ENCODE results near the gene ZMIZ2. TPM values are rescaled to one million over a fixed set of nuclear protein-coding genes. Genes with fewer than 3 reads are reported as not detected.

Gene ZMIZ2
- total RNA-seq, 1 experiment from 2014 or later: 269 TPM

DNA sequence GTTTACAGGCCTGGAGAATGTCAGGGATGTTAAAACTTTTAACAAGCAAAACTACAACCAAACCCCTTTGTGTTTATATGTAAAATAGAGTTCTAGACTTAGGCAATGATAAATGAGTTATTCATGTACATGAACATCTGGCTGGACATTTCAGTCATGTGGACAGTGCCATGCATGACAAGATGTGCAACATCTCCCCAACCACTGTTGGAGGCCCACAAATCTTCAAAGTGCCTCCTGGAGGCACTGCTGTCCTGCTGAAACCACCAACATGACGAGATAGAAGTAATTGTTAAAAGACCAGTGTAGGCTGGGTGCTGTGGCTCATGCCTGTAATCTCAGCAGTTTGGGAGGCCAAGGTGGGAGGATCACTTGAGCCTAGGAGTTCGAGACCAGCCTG lies 66.3 kb downstream of the ZMIZ2 start:
- DNase-seq: no peak
- BruUV-seq (replicated peaks): no TSS peak
- H3K4me1 Mint-ChIP-seq (ENCODE audit: low read depth, unreplicated experiment): no peaks in the 10 kb centered on the region
- H3K36me3 Mint-ChIP-seq (ENCODE audit: insufficient read depth, unreplicated experiment): no peaks in the 10 kb centered on the region
- intact Hi-C loops (cut with micrococcal nuclease; ENCODE audit: unreplicated experiment): no loop called here
- TF ChIP-seq, protein P1, sequence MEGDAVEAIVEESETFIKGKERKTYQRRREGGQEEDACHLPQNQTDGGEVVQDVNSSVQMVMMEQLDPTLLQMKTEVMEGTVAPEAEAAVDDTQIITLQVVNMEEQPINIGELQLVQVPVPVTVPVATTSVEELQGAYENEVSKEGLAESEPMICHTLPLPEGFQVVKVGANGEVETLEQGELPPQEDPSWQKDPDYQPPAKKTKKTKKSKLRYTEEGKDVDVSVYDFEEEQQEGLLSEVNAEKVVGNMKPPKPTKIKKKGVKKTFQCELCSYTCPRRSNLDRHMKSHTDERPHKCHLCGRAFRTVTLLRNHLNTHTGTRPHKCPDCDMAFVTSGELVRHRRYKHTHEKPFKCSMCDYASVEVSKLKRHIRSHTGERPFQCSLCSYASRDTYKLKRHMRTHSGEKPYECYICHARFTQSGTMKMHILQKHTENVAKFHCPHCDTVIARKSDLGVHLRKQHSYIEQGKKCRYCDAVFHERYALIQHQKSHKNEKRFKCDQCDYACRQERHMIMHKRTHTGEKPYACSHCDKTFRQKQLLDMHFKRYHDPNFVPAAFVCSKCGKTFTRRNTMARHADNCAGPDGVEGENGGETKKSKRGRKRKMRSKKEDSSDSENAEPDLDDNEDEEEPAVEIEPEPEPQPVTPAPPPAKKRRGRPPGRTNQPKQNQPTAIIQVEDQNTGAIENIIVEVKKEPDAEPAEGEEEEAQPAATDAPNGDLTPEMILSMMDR (IDR thresholded peaks at IDR 0.05; ENCODE audit: unreplicated experiment): no peak
- no peaks in the 10 kb centered on the region for H3K9me3 Mint-ChIP-seq (ENCODE audit: low read depth, unreplicated experiment)
- no peak overlapping the region for H3K27ac Mint-ChIP-seq (ENCODE audit: unreplicated experiment)
- CTCF ChIA-PET: no interaction called here
- no peak overlapping the region for H3K4me3 Mint-ChIP-seq (ENCODE audit: low read depth, unreplicated experiment)
- no peaks in the 10 kb centered on the region for H3K27me3 Mint-ChIP-seq (ENCODE audit: unreplicated experiment)

DNA sequence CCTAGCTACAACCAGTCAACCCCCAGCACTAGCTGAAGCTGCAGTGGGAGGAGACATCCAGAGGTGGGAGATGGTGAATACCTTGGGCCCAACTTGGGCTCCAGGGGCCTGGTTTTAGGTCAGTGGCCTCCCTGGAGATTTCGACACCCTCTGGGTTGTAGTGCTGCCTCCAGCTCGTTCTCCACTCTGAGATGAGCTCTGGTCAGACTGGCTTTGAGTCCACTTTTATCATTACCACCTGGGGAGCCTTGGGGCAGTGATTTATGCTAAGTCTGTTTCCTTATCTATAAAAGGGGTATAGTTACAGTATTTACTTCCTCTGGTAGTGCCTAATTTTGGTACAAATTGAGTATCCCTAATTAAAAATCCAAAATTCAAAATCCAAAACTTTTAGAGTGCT lies 70.6 kb downstream of the ZMIZ2 start:
- CTCF ChIA-PET: interaction anchor here (1.0 kb wide), 1 partner anchor 16 kb away, joined by 3 read pairs; no protein-coding TSS in a partner anchor
- H3K27ac Mint-ChIP-seq (ENCODE audit: unreplicated experiment): no peak overlapping the region

More for the DNA sequence above, 70.6 kb downstream of the ZMIZ2 start:
- intact Hi-C loops (cut with micrococcal nuclease; ENCODE audit: unreplicated experiment): no loop called here
- H3K4me1 Mint-ChIP-seq (ENCODE audit: low read depth, unreplicated experiment): no peaks in the 10 kb centered on the region
- no peak for DNase-seq
- TF ChIP-seq, protein P1 (IDR thresholded peaks at IDR 0.05; ENCODE audit: unreplicated experiment): no peak
- no peak overlapping the region for H3K4me3 Mint-ChIP-seq (ENCODE audit: low read depth, unreplicated experiment)
- BruUV-seq (replicated peaks): no TSS peak
- no peaks in the 10 kb centered on the region for H3K36me3 Mint-ChIP-seq (ENCODE audit: insufficient read depth, unreplicated experiment)
- no peaks in the 10 kb centered on the region for H3K27me3 Mint-ChIP-seq (ENCODE audit: unreplicated experiment)
- H3K9me3 Mint-ChIP-seq (ENCODE audit: low read depth, unreplicated experiment): no peaks in the 10 kb centered on the region

Other genes with a start within 250 kb of the ZMIZ2 start
- gene NPC1L1, start 207.5 kb upstream of the ZMIZ2 start, total RNA-seq (2022): 45.0 and 46.0 TPM in 2 replicates
- 157 and 168 TPM in 2 replicates for gene DDX56, start 174.9 kb upstream of the ZMIZ2 start, total RNA-seq (2022)
- gene TMED4, start 166.6 kb upstream of the ZMIZ2 start, total RNA-seq (2022): 115 and 128 TPM in 2 replicates
- gene OGDH, start 142.2 kb upstream of the ZMIZ2 start, total RNA-seq (2022): 100 and 105 TPM in 2 replicates
- 2,685 and 3,069 TPM in 2 replicates for gene PPIA, start 47.8 kb downstream of the ZMIZ2 start, total RNA-seq (2022)
- gene H2AZ2, start 99.2 kb downstream of the ZMIZ2 start, total RNA-seq (2022): 300 and 371 TPM in 2 replicates
- 68.5 and 70.8 TPM in 2 replicates for gene PURB, start 136.7 kb downstream of the ZMIZ2 start, total RNA-seq (2022)
- 0.33 and 0.39 TPM in 2 replicates for gene MYO1G, start 230.2 kb downstream of the ZMIZ2 start, total RNA-seq (2022)